Cardiac muscle cell (in vitro differentiated cells and primary cell): ENCODE measurements around the gene DLST. TPM values are rescaled to one million over a fixed set of nuclear protein-coding genes. Genes with fewer than 3 reads are reported as not detected.
A peak's percentile ranks its signal among the peaks of the same experiment; 100 is the strongest.

Experiments
- DNase-seq, 2 donors: peaks; one replicate each; pipeline versions ENCODE4 v3.0.0 to v3.0.0-alpha.2; 2010 to 2017; ENCODE audit warnings: low read depth in 1 of 2, low spot score in 1 of 2
- H3K27ac ChIP-seq: fragments of 200-600 bp; sonication (generic); 2 replicates; pipeline ENCODE4 v1.5.1; 2016
- H3K27me3 ChIP-seq: fragments of 200-600 bp; sonication (generic); 2 replicates; pipeline ENCODE4 v1.6.0; 2016; ENCODE audit warnings: control low read depth
- H3K36me3 ChIP-seq: fragments of 200-600 bp; sonication (generic); 2 replicates; pipeline ENCODE4 v1.5.1; 2016; ENCODE audit warnings: control low read depth
- H3K4me1 ChIP-seq: fragments of 200-600 bp; sonication (generic); 2 replicates; pipeline ENCODE4 v1.8.1; 2017; ENCODE audit warnings: low read depth, mild to moderate bottlenecking, mixed run types
- H3K4me3 ChIP-seq: fragments of 200-600 bp; sonication (generic); 2 replicates; pipeline ENCODE4 v1.5.1; 2016; ENCODE audit warnings: mild to moderate bottlenecking
- H3K9me3 ChIP-seq: fragments of 200-600 bp; sonication (generic); 2 replicates; pipeline ENCODE4 v1.5.1; 2017; ENCODE audit warnings: low read depth, mild to moderate bottlenecking, control low read depth
- CTCF ChIP-seq: IDR thresholded peaks from 2 replicates; pipeline ENCODE4 v1.5.1; 2012; ENCODE audit warnings: low read depth, mild to moderate bottlenecking, low read length
- polyA plus RNA-seq: library from polyadenylated mRNA; unstranded; fragments of >200 nt; fragmentation: Nextera tagmentation; extraction: Ambion mirVana; gene quantifications from 2 replicates; pipeline ENCODE4 v1.2.1, GENCODE V29; 2016
- total RNA-seq: library from RNA; depleted of rRNA; stranded (reverse); fragments of >200 nt; gene quantifications from 2 replicates; pipeline ENCODE4 v1.2.3, GENCODE V29; 2016

DLST gene
- total and polyA plus RNA-seq, 2 experiments from 2014 or later: 10.0 to 63.7 TPM

- TF ChIP-seq CTCF: no peak
- no peak overlapping the region for H3K4me3 ChIP-seq
- H3K27ac ChIP-seq: no peak overlapping the region
- no peaks in the 10 kb centered on the region for H3K27me3 ChIP-seq
- peaks cover 11% of the 10 kb centered on the region for H3K4me1 ChIP-seq
- H3K36me3 ChIP-seq: no peaks in the 10 kb centered on the region
- no peak for DNase-seq
- no peaks in the 10 kb centered on the region for H3K9me3 ChIP-seq
Measured at GRCh38 chr14:74948228-74949175, 66.8 kb downstream of the DLST start.

- Histone ChIP-seq H3K36me3 (no peaks in the 10 kb centered on the region), H3K4me3 (no peak overlapping the region), H3K9me3 (no peaks in the 10 kb centered on the region), H3K27ac (no peak overlapping the region), H3K27me3 (no peaks in the 10 kb centered on the region), H3K4me1 (peaks cover 18% of the 10 kb centered on the region)
- no peak for TF ChIP-seq CTCF
- DNase-seq: no peak
Measured at GRCh38 chr14:74949191-74949601, 67.5 kb downstream of the DLST start.

GRCh38 chr14:74949859-74950573 is 68.3 kb downstream of the DLST start:
- Histone ChIP-seq H3K4me1 (peaks cover 26% of the 10 kb centered on the region), H3K4me3 (no peak overlapping the region), H3K9me3 (no peaks in the 10 kb centered on the region), H3K27me3 (no peaks in the 10 kb centered on the region), H3K27ac (no peak overlapping the region), H3K36me3 (no peaks in the 10 kb centered on the region)
- DNase-seq: no peak
- no peak for TF ChIP-seq CTCF

GRCh38 chr14:74950795-74951442 is 69.2 kb downstream of the DLST start:
- no peak for TF ChIP-seq CTCF
- H3K27ac ChIP-seq: peak overlapping the region; percentile 8
- no peaks in the 10 kb centered on the region for H3K27me3 ChIP-seq
- no peak overlapping the region for H3K4me3 ChIP-seq
- H3K9me3 ChIP-seq: no peaks in the 10 kb centered on the region
- no peak for DNase-seq
- H3K4me1 ChIP-seq: peaks cover 29% of the 10 kb centered on the region
- H3K36me3 ChIP-seq: no peaks in the 10 kb centered on the region

- peaks cover 36% of the 10 kb centered on the region for H3K4me1 ChIP-seq
- TF ChIP-seq CTCF: no peak
- no peak for DNase-seq
- H3K4me3 ChIP-seq: no peak overlapping the region
- H3K36me3 ChIP-seq: no peaks in the 10 kb centered on the region
- H3K27ac ChIP-seq: peak overlapping the region; percentile 8
- no peaks in the 10 kb centered on the region for H3K9me3 ChIP-seq
- H3K27me3 ChIP-seq: no peaks in the 10 kb centered on the region
Measured at GRCh38 chr14:74951443-74952179, 69.9 kb downstream of the DLST start.
